B cell (primary cell): ENCODE results near the gene KIF25. TPM values are rescaled to one million over a fixed set of nuclear protein-coding genes. Genes with fewer than 3 reads are reported as not detected.

Experiments
- ATAC-seq: fragments of 200-7000 bp; cut with Tn5 transposase; one replicate; pipeline ENCODE4 v1.10.0; 2021; ENCODE audit warnings: low read depth, mild to moderate bottlenecking, moderate number of reproducible peaks, moderate library complexity
- CTCF ChIA-PET: fragments of 350-600 bp; sonication (Branson Sonifier 250); formaldehyde crosslinking; loops from one replicate; lab custom pipeline; 2021; ENCODE audit warnings: antibody characterized with exemption, inconsistent platforms; lab: Charles Lee
- POLR2A ChIA-PET: fragments of 350-600 bp; sonication (Branson Sonifier 250); formaldehyde crosslinking; loops from one replicate; lab custom pipeline; 2021; ENCODE audit warnings: antibody characterized with exemption; lab: Charles Lee
- DNase-seq: peaks from one replicate; pipeline ENCODE4 v3.0.0; 2013
- H2AFZ ChIP-seq: 2 replicates; pipeline ENCODE4 v1.6.1; 2012; ENCODE audit warnings: mild to moderate bottlenecking, low read depth, low read length; ENCODE audit not compliant: insufficient read depth, poor library complexity, severe bottlenecking
- H3K27ac ChIP-seq, 2 donors: 1 replicate in 1 of 2; 2 replicates in 1 of 2; pipeline ENCODE4 v1.5.1; 2012 to 2013; ENCODE audit warnings: low read length in 2 of 2, mild to moderate bottlenecking in 2 of 2, moderate library complexity in 1 of 2
- H3K27me3 ChIP-seq, 4 experiments: fragments of 200-600 bp in 1 of 4; sonication (generic) in 1 of 4; replicated peaks in 1 of 4; 1 replicate in 2 of 4; 2 replicates in 2 of 4; pipeline versions ENCODE4 v1.6.1 to v1.7.0; 2013 to 2016; ENCODE audit warnings: low read length in 3 of 4, mild to moderate bottlenecking in 2 of 4, mixed read lengths in 1 of 4, moderate library complexity in 1 of 4; ENCODE audit not compliant: insufficient read depth in 4 of 4, control insufficient read depth in 3 of 4; ENCODE audit errors: control extremely low read depth in 1 of 4
- H3K36me3 ChIP-seq, 2 experiments: replicated peaks in 1 of 2; 1 replicate in 1 of 2; 2 replicates in 1 of 2; pipeline versions ENCODE4 v1.6.1 to v1.7.1; 2013; ENCODE audit warnings: low read length in 1 of 2; ENCODE audit not compliant: insufficient read depth in 2 of 2, control insufficient read depth in 1 of 2; ENCODE audit errors: control extremely low read depth in 1 of 2, extremely low read depth in 1 of 2
- H3K4me1 ChIP-seq, 2 donors: fragments of 200-600 bp in 1 of 2; sonication (generic) in 1 of 2; 1 replicate in 1 of 2; 2 replicates in 1 of 2; pipeline versions ENCODE4 v1.5.1 to v1.6.1; 2013 to 2017; ENCODE audit warnings: low read length in 2 of 2; ENCODE audit not compliant: control insufficient read depth in 2 of 2, insufficient read depth in 2 of 2
- H3K4me2 ChIP-seq: replicated peaks from 2 replicates; pipeline ENCODE3; 2012; ENCODE audit warnings: mild to moderate bottlenecking, low read depth, low read length; ENCODE audit not compliant: poor library complexity, severe bottlenecking
- H3K4me3 ChIP-seq, 5 experiments: fragments of 200-600 bp in 1 of 5; sonication (generic) in 1 of 5; 1 replicate in 3 of 5; 2 replicates in 2 of 5; pipeline versions ENCODE4 v1.5.1 to v1.7.0; 2011 to 2016; ENCODE audit warnings: low read length in 4 of 5, mild to moderate bottlenecking in 4 of 5, low read depth in 2 of 5, control low read depth in 1 of 5, moderate library complexity in 1 of 5; ENCODE audit not compliant: insufficient read depth in 1 of 5; ENCODE audit errors: control extremely low read depth in 1 of 5, extremely low read depth in 1 of 5
- H3K79me2 ChIP-seq: fragments of 200-600 bp; sonication (generic); one replicate; pipeline ENCODE4 v1.6.0; 2016; ENCODE audit warnings: low read length; ENCODE audit not compliant: control insufficient read depth, insufficient read depth
- H3K9ac ChIP-seq: fragments of 200-600 bp; sonication (generic); 2 replicates; pipeline ENCODE4 v1.6.1; 2017; ENCODE audit warnings: mild to moderate bottlenecking, low read length, moderate library complexity
- H3K9me3 ChIP-seq, 3 donors: one replicate each; pipeline versions ENCODE4 v1.6.1 to v1.7.1; 2013; ENCODE audit warnings: low read length in 2 of 3; ENCODE audit not compliant: control insufficient read depth in 2 of 3, insufficient read depth in 1 of 3; ENCODE audit errors: control extremely low read depth in 1 of 3
- H4K20me1 ChIP-seq: 2 replicates; pipeline ENCODE4 v1.6.0; 2012; ENCODE audit warnings: mild to moderate bottlenecking, low read length; ENCODE audit not compliant: insufficient read depth, control insufficient read depth, poor library complexity, severe bottlenecking
- H3K27ac Mint-ChIP-seq: one replicate; pipeline ENCODE4 v1.8.0; 2021; ENCODE audit warnings: mixed read lengths
- H3K27me3 Mint-ChIP-seq: one replicate; pipeline ENCODE4 v1.8.0; 2021; ENCODE audit warnings: mixed read lengths
- H3K4me1 Mint-ChIP-seq: one replicate; pipeline ENCODE4 v1.8.0; 2021; ENCODE audit warnings: mixed read lengths
- H3K4me3 Mint-ChIP-seq: one replicate; pipeline ENCODE4 v1.8.0; 2021; ENCODE audit warnings: mixed read lengths
- H3K9me3 Mint-ChIP-seq: one replicate; pipeline ENCODE4 v1.8.0; 2022; ENCODE audit warnings: mixed read lengths; ENCODE audit not compliant: insufficient read depth
- CTCF ChIP-seq: fragments of 200-600 bp; IDR thresholded peaks from one replicate; pipeline ENCODE4 v1.8.0; 2022; ENCODE audit warnings: antibody characterized with exemption, mild to moderate bottlenecking
- EZH2 ChIP-seq: IDR thresholded peaks from 2 replicates; pipeline ENCODE4 v1.6.1; 2012; ENCODE audit warnings: borderline replicate concordance, low read depth, mild to moderate bottlenecking, moderate library complexity, low read length; ENCODE audit not compliant: insufficient read depth, poor library complexity, severe bottlenecking
- WGBS: methylation state at CpG from one replicate; pipeline ENCODE4 v1.1.5; 2013; ENCODE audit warnings: missing lambda C conversion rate; ENCODE audit not compliant: insufficient coverage; 5-methylcytosine and 5-hydroxymethylcytosine counted together
- intact Hi-C: fragments of 100-400 bp; cut with micrococcal nuclease; formaldehyde crosslinking; loops from one replicate; pipeline ENCODE4 v1.10.0; 2022
- polyA plus RNA-seq: library from polyadenylated mRNA; depleted of rRNA; stranded (reverse); fragments of >200 nt; gene quantifications from 2 replicates; pipeline ENCODE4 v1.2.3, GENCODE V29; 2012
- total RNA-seq, 2 donors: library from RNA; stranded (reverse); fragments of 120-200 nt in 1 of 2; gene quantifications; 1 replicate in 1 of 2; 2 replicates in 1 of 2; pipeline versions ENCODE4 v1.2.3 to v1.2.4, GENCODE V29; 2013 to 2022

The KIF25 gene
- total and polyA plus RNA-seq, 2 donors (not counting 1 experiment from before 2014, with no cell fraction given): not detected

DNA sequence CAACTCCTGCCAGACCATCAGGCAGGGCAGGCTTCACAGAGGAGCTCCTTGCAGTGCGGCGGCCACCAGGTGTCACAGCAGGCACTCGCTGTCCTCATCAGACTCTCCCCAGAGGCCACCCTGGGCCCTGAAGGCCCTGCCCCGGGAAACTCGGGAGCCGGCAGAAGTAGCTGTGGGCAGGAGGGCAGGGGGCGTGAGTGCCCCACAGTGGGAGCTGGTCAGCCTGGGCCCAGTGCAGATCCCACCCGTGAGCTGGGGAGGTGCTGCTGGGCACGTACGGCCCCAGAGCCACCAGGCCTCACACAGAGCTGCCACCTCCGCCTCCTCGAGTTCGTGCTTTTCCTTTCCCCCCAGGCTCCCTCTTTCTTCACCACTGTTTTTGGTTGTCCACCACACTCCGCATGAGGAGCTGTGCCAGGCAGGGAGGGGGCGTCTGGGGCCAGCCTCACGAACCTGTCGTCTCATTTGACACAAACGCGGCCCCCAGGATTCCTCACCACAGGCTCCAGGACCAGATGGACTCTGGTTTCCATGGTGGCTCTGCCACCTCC, 47.7 kb downstream of the KIF25 start:
- Histone ChIP-seq H3K4me3 (no peak overlapping the region), H3K27me3 (no peaks in the 10 kb centered on the region), H3K4me1 (no peaks in the 10 kb centered on the region), H3K9me3 (peaks cover 0 to 59% (median 6%) of the 10 kb centered on the region in 3 donors), H3K79me2 (no peaks in the 10 kb centered on the region), H3K9ac (no peak overlapping the region), H4K20me1 (no peaks in the 10 kb centered on the region), H3K4me2 (no peak overlapping the region), H2AFZ (no peak overlapping the region), H3K27ac (no peak overlapping the region), H3K36me3 (no peaks in the 10 kb centered on the region)
- Mint-ChIP-seq H3K4me3 (no peak overlapping the region), H3K27ac (no peak overlapping the region), H3K4me1 (no peaks in the 10 kb centered on the region), H3K27me3 (no peaks in the 10 kb centered on the region), H3K9me3 (no peaks in the 10 kb centered on the region)
- intact Hi-C loops: no loop called here
- no peak for ATAC-seq
- ChIA-PET POLR2A (no interaction called here), CTCF (no interaction called here)
- DNase-seq: no peak
- WGBS: 93% methylated on average over 14 of the region's 19 CpGs
- TF ChIP-seq CTCF (no peak), EZH2 (no peak)

GRCh38 chr6:168045706-168046620, 48.5 kb downstream of the KIF25 start:
- H3K4me3 Mint-ChIP-seq: no peak overlapping the region
- Histone ChIP-seq H3K9ac (no peak overlapping the region), H3K9me3 (peaks cover 0 to 52% (median under 1%) of the 10 kb centered on the region in 3 donors), H4K20me1 (no peaks in the 10 kb centered on the region), H3K4me2 (no peak overlapping the region), H3K4me3 (no peak overlapping the region), H3K4me1 (no peaks in the 10 kb centered on the region), H3K36me3 (no peaks in the 10 kb centered on the region), H3K27ac (no peak overlapping the region), H3K27me3 (no peaks in the 10 kb centered on the region), H3K79me2 (no peaks in the 10 kb centered on the region), H2AFZ (no peak overlapping the region)
- no peaks in the 10 kb centered on the region for H3K27me3 Mint-ChIP-seq
- H3K27ac Mint-ChIP-seq: no peak overlapping the region
- no peaks in the 10 kb centered on the region for H3K4me1 Mint-ChIP-seq
- 88% methylated on average over 20 of the region's 20 CpGs for WGBS
- TF ChIP-seq EZH2 (no peak), CTCF (no peak)
- no peak for ATAC-seq
- ChIA-PET CTCF (no interaction called here), POLR2A (no interaction called here)
- intact Hi-C loops: no loop called here
- no peak for DNase-seq
- no peaks in the 10 kb centered on the region for H3K9me3 Mint-ChIP-seq
